GM21381 (cell line): ENCODE results near the gene RPL21.

Experiments used
- ATAC-seq: cut with Tn5 transposase; IDR thresholded peaks from one replicate; pipeline ENCODE4 v1.9.1; 2021; ENCODE audit warnings: mild to moderate bottlenecking, moderate library complexity; ENCODE audit not compliant: unreplicated experiment

RPL21 gene

GRCh38 chr13:27257648-27258253 lies 6.4 kb downstream of the RPL21 start:
- no peak for ATAC-seq

- ATAC-seq, result no peak
Measured at GRCh38 chr13:27258637-27259386, 7.5 kb downstream of the RPL21 start.

- ATAC-seq, result no peak
Measured at GRCh38 chr13:27259831-27260230, 8.5 kb downstream of the RPL21 start.

GRCh38 chr13:27261396-27261795 lies 10.0 kb downstream of the RPL21 start:
- ATAC-seq, result no peak

GRCh38 chr13:27263438-27263837 lies 12.1 kb downstream of the RPL21 start:
- ATAC-seq, result no peak

- no peak for ATAC-seq
Measured at GRCh38 chr13:27264181-27264580, 12.8 kb downstream of the RPL21 start.

- ATAC-seq, result no peak
Measured at GRCh38 chr13:27264648-27265047, 13.3 kb downstream of the RPL21 start.

- no peak for ATAC-seq
Measured at GRCh38 chr13:27266917-27267316, 15.6 kb downstream of the RPL21 start.

- no peak for ATAC-seq
Measured at GRCh38 chr13:27267596-27267995, 16.2 kb downstream of the RPL21 start.

GRCh38 chr13:27269114-27269665 lies 17.8 kb downstream of the RPL21 start:
- no peak for ATAC-seq

GRCh38 chr13:27270594-27271520 lies 19.5 kb downstream of the RPL21 start, which contains the start of gene RASL11A:
TSS of gene RASL11A (plus strand) at chr13:27270830. CDS start at chr13:27270945, 115 bp downstream.
- ATAC-seq, result peak; percentile 81

- no peak for ATAC-seq
Measured at GRCh38 chr13:27271570-27272096, 20.3 kb downstream of the RPL21 start.

- no peak for ATAC-seq
Measured at GRCh38 chr13:27273658-27274425, 22.5 kb downstream of the RPL21 start.

- no peak for ATAC-seq
Measured at GRCh38 chr13:27274631-27275030, 23.3 kb downstream of the RPL21 start.

GRCh38 chr13:27276188-27276587 lies 24.8 kb downstream of the RPL21 start:
- ATAC-seq, result no peak

GRCh38 chr13:27279506-27279905 lies 28.1 kb downstream of the RPL21 start:
- no peak for ATAC-seq

GRCh38 chr13:27280009-27280656 lies 28.8 kb downstream of the RPL21 start:
- ATAC-seq, result no peak

- ATAC-seq, result no peak
Measured at GRCh38 chr13:27280841-27281240, 29.5 kb downstream of the RPL21 start.

GRCh38 chr13:27281420-27281819 lies 30.1 kb downstream of the RPL21 start:
- no peak for ATAC-seq
